ENCODE results near the gene GALNTL6. TPM values are rescaled to one million over a fixed set of nuclear protein-coding genes. Genes with fewer than 3 reads are reported as not detected.
"Not testable (repeated sequence)": the region's sequence is repeated elsewhere in the genome, so short reads cannot be mapped to it uniquely, and the experiment has no call there.

GALNTL6 gene
- total and polyA plus RNA-seq, 2 experiments from 2014 or later: not detected

DNA sequence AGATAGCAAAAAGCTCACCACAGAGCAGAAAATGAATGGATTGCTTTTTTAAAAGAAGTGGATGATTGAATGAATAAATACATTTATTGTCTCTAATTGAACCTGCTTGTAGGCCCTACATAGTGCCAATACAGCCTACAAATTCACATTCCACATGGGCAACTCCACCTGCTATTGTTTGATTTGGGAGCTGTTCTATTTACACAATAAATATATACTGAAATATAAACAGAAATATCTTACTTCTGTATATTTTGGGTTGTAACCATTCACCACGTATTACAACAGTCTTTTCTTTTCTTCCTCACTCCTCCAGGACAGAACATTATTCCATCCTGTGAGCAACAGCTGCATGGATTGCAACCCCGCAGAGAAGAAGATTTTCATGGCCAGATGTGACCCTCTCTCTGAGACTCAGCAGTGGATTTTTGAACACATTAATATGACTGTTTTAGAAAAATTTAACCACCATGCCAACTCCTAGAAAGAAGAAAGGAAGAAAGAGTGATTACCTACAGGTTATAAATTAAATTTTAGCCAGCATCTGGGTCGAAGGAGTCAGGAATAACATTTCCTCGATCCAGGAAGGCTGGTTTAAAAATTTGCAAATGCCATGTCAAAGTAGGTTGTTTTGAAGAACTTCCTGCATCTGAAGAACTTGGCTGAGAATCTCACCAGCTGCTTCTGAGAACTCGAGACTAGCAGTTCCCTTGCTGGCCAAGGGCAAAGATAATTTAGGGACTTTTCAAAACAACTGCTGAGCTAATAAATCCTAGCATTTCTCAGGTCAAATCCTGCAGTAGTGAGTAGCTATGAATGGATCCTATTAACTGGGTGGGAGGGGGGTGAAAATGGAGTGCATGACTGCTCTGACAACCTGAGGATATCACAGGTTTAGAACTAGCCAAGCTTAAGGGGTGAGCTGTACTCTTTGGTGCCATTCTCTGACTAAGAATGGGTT lies 1226.7 kb downstream of the GALNTL6 start:
- H3K4me3 ChIP-seq: no peak overlapping the region
- no peaks in the 10 kb centered on the region for H3K9me3 ChIP-seq (ENCODE audit: low read depth)
- H3K9me2 ChIP-seq (ENCODE audit: insufficient read depth): no peaks in the 10 kb centered on the region
- no peaks in the 10 kb centered on the region for H3K79me2 ChIP-seq (ENCODE audit: insufficient read depth)
- H4K20me1 ChIP-seq (ENCODE audit: insufficient read depth): no peaks in the 10 kb centered on the region
- H3K36me3 ChIP-seq (ENCODE audit: low read depth): no peaks in the 10 kb centered on the region
- no peaks in the 10 kb centered on the region for H3K4me1 ChIP-seq (ENCODE audit: insufficient read depth)
- no peak for DNase-seq
- no peak overlapping the region for H2AFZ ChIP-seq
- in situ Hi-C loops (cut with MboI): no loop called here
- TF ChIP-seq EZH2 (IDR thresholded peaks at IDR 0.05; ENCODE audit: insufficient read depth, poor library complexity, severe bottlenecking): no peak
- no peak for TF ChIP-seq EZH2phosphoT487 (IDR thresholded peaks at IDR 0.05; ENCODE audit: insufficient read depth, low read depth)
- H3K27me3 ChIP-seq (replicated peaks; ENCODE audit: insufficient read depth): peaks cover 32% of the 10 kb centered on the region
- H3F3A ChIP-seq (ENCODE audit: insufficient read depth): no peaks in the 10 kb centered on the region
- WGBS, 2 experiments (ENCODE audit: low coverage in 1 of 2, low lambda C conversion rate in 2 of 2, missing lambda C conversion rate in 2 of 2): 5% methylated on average over 5 of the region's 5 CpGs
- H3K9ac ChIP-seq: no peak overlapping the region
- no peak overlapping the region for H3K4me2 ChIP-seq (ENCODE audit: unreplicated experiment)
- H3K27ac ChIP-seq: no peak overlapping the region

DNA sequence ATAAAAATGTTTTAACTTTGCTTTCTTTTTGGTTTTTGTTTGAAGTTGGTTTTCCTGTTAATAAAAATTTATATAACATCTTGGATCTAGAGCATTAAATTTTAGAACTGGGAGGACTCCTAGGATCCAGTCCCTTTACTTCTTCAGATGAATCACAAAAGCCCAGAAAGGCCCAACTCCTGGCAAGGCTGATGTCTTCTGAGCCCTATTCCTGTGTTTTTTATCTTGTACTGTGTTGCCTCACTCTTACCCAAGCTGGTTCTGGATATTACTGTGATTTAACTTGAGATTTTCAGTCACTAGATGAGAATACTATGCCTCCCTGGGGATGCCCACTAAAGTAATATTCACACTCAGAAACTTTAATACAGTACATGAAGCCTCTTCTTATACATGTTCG lies 1228.3 kb downstream of the GALNTL6 start:
- Histone ChIP-seq H3K9me3 (ENCODE audit: low read depth) (no peaks in the 10 kb centered on the region), H2AFZ (no peak overlapping the region), H3F3A (ENCODE audit: insufficient read depth) (no peaks in the 10 kb centered on the region), H3K4me1 (ENCODE audit: insufficient read depth) (no peaks in the 10 kb centered on the region), H4K20me1 (ENCODE audit: insufficient read depth) (no peaks in the 10 kb centered on the region), H3K9me2 (ENCODE audit: insufficient read depth) (no peaks in the 10 kb centered on the region), H3K27me3 (replicated peaks; ENCODE audit: insufficient read depth) (peaks cover 32% of the 10 kb centered on the region), H3K4me3 (no peak overlapping the region), H3K27ac (no peak overlapping the region), H3K4me2 (ENCODE audit: unreplicated experiment) (no peak overlapping the region), H3K9ac (no peak overlapping the region), H3K36me3 (ENCODE audit: low read depth) (no peaks in the 10 kb centered on the region), H3K79me2 (ENCODE audit: insufficient read depth) (no peaks in the 10 kb centered on the region)
- 88 to 100% methylated on average over 1 of the region's 1 CpG for WGBS, 2 experiments (ENCODE audit: low coverage in 1 of 2, low lambda C conversion rate in 2 of 2, missing lambda C conversion rate in 2 of 2)
- in situ Hi-C loops (cut with MboI): no loop called here
- DNase-seq: no peak
- TF ChIP-seq EZH2phosphoT487 (IDR thresholded peaks at IDR 0.05; ENCODE audit: insufficient read depth, low read depth) (no peak), EZH2 (IDR thresholded peaks at IDR 0.05; ENCODE audit: insufficient read depth, poor library complexity, severe bottlenecking) (no peak)

DNA sequence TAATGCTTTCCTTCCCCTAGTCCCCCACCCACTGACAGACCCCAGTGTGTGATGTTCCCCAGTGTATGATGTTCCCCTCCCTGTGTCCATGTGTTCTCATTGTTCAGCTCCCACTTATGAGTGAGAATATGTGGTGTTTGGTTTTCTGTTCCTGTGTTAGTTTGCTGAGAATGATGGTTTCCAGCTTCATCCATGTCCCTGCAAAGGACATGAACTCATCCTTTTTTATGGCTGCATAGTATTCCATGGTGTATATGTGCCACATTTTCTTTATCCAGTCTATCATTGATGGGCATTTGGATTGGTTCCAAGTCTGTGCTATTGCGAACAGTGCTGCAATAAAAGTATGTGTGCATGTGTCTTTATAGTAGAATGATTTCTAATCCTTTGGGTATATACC lies 1228.9 kb downstream of the GALNTL6 start:
- WGBS, 2 experiments (ENCODE audit: low coverage in 1 of 2, low lambda C conversion rate in 2 of 2, missing lambda C conversion rate in 2 of 2): 41 to 65% methylated on average over 1 of the region's 1 CpG
- not testable (repeated sequence) for H3K4me2 ChIP-seq (ENCODE audit: unreplicated experiment)

DNA sequence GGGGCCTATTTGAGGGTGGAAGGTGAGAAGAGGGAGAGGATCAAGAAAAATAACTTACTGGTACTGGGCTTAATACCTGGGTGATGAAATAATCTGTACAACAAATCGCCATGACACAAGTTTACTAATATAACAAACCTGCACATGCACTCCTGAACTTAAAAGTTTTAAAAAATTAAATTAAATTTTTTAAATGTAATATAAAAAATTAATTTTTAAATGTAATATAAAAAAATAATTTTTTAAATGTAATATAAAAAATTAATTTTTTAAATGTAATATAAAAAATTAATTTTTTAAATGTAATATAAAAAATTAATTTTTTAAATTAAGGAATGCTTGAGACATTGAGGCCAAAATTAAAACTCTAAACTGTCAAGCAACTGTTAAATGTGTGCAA lies 1231.1 kb downstream of the GALNTL6 start:
- Histone ChIP-seq H3K9me3 (ENCODE audit: low read depth) (no peaks in the 10 kb centered on the region), H3K79me2 (ENCODE audit: insufficient read depth) (no peaks in the 10 kb centered on the region), H3K4me2 (ENCODE audit: unreplicated experiment) (no peak overlapping the region), H3F3A (ENCODE audit: insufficient read depth) (no peaks in the 10 kb centered on the region), H3K4me1 (ENCODE audit: insufficient read depth) (no peaks in the 10 kb centered on the region), H3K27me3 (replicated peaks; ENCODE audit: insufficient read depth) (peaks cover 16% of the 10 kb centered on the region), H3K9me2 (ENCODE audit: insufficient read depth) (no peaks in the 10 kb centered on the region), H3K27ac (no peak overlapping the region), H3K4me3 (no peak overlapping the region), H4K20me1 (ENCODE audit: insufficient read depth) (no peaks in the 10 kb centered on the region), H3K36me3 (ENCODE audit: low read depth) (no peaks in the 10 kb centered on the region), H3K9ac (no peak overlapping the region), H2AFZ (no peak overlapping the region)
- TF ChIP-seq EZH2 (IDR thresholded peaks at IDR 0.05; ENCODE audit: insufficient read depth, poor library complexity, severe bottlenecking): no peak
- no peak for TF ChIP-seq EZH2phosphoT487 (IDR thresholded peaks at IDR 0.05; ENCODE audit: insufficient read depth, low read depth)
- in situ Hi-C loops (cut with MboI): no loop called here
- DNase-seq: no peak
- 40 to 52% methylated on average over 1 of the region's 1 CpG for WGBS, 2 experiments (ENCODE audit: low coverage in 1 of 2, low lambda C conversion rate in 2 of 2, missing lambda C conversion rate in 2 of 2)

More for the DNA sequence above, 1228.9 kb downstream of the GALNTL6 start:
- H2AFZ ChIP-seq; DNase-seq; H3K4me3 ChIP-seq; H3K9ac ChIP-seq; H3F3A ChIP-seq (ENCODE audit: insufficient read depth); in situ Hi-C loops (cut with MboI); H3K36me3 ChIP-seq (ENCODE audit: low read depth); H3K9me2 ChIP-seq (ENCODE audit: insufficient read depth); H3K9me3 ChIP-seq (ENCODE audit: low read depth); H4K20me1 ChIP-seq (ENCODE audit: insufficient read depth); H3K79me2 ChIP-seq (ENCODE audit: insufficient read depth); H3K4me1 ChIP-seq (ENCODE audit: insufficient read depth); H3K27ac ChIP-seq: not testable (repeated sequence)
- peaks cover 32% of the 10 kb centered on the region for H3K27me3 ChIP-seq (replicated peaks; ENCODE audit: insufficient read depth)
